Eye (tissue), 1 donor: Measurements from ENCODE around the gene DYNLL1.
"Not testable (repeated sequence)": the region's sequence is repeated elsewhere in the genome, so short reads cannot be mapped to it uniquely, and the experiment has no call there.

Experiments used
- DNase-seq: peaks from one replicate; pipeline ENCODE4 v3.0.0-alpha.2; 2015

Gene DYNLL1

GRCh38 chr12:120475643-120476042 lies 20.3 kb upstream of the DYNLL1 start:
- DNase-seq, result no peak

GRCh38 chr12:120479458-120479857 lies 16.5 kb upstream of the DYNLL1 start:
- DNase-seq, result no peak

GRCh38 chr12:120480211-120480610 lies 15.7 kb upstream of the DYNLL1 start:
- no peak for DNase-seq

GRCh38 chr12:120481022-120481767 lies 14.7 kb upstream of the DYNLL1 start:
- no peak for DNase-seq

- DNase-seq, result no peak
Observed at GRCh38 chr12:120483621-120484020, 12.3 kb upstream of the DYNLL1 start.

- DNase-seq, result no peak
Observed at GRCh38 chr12:120485961-120486881, 9.7 kb upstream of the DYNLL1 start.

GRCh38 chr12:120487552-120487951 lies 8.4 kb upstream of the DYNLL1 start:
- not testable (repeated sequence) for DNase-seq

- no peak for DNase-seq
Observed at GRCh38 chr12:120488057-120488640, 7.8 kb upstream of the DYNLL1 start.

GRCh38 chr12:120489018-120489417 lies 6.9 kb upstream of the DYNLL1 start:
- no peak for DNase-seq

- DNase-seq, result no peak
Observed at GRCh38 chr12:120490325-120490724, 5.6 kb upstream of the DYNLL1 start.

- no peak for DNase-seq
Observed at GRCh38 chr12:120490833-120491512, 4.9 kb upstream of the DYNLL1 start.

- no peak for DNase-seq
Observed at GRCh38 chr12:120495186-120495730, 655 bp upstream of the DYNLL1 start.

GRCh38 chr12:120496413-120497340 lies 764 bp downstream of the DYNLL1 start:
- DNase-seq, result peak; percentile 88

GRCh38 chr12:120497524-120498150 lies 1.7 kb downstream of the DYNLL1 start:
- no peak for DNase-seq

- no peak for DNase-seq
Observed at GRCh38 chr12:120498870-120499515, 3.1 kb downstream of the DYNLL1 start.

GRCh38 chr12:120500581-120500980 lies 4.7 kb downstream of the DYNLL1 start:
- no peak for DNase-seq

GRCh38 chr12:120504587-120504986 lies 8.7 kb downstream of the DYNLL1 start:
- no peak for DNase-seq

- DNase-seq, result no peak
Observed at GRCh38 chr12:120508537-120508936, 12.6 kb downstream of the DYNLL1 start.

- DNase-seq, result no peak
Observed at GRCh38 chr12:120514002-120514401, 18.1 kb downstream of the DYNLL1 start.

- no peak for DNase-seq
Observed at GRCh38 chr12:120515496-120515895, 19.6 kb downstream of the DYNLL1 start.
